Measurements from ENCODE around the gene SLIT3.

The SLIT3 gene

DNA sequence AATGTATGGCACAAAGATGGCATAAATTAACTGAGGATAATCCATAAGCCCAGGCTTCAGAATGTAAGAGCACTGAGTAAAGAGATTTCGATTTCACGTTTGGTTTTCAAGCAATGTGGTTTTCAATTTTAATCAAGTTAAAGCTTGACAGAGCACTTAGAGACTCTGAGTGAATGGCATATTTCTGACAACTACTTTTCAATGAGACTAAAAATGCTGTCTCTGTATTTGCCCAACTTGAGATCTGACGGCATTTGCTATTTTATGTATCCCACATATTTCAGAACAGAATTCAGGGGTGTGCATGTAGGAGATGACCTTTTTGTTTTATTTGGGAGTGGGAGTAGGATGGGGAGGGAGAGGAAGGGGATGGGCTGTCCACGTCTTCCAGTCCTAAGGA lies 441.5 kb downstream of the SLIT3 start:
- Histone ChIP-seq H3K27me3 (ENCODE audit: insufficient read depth, low read length, poor library complexity, severe bottlenecking) (no peaks in the 10 kb centered on the region), H2AFZ (ENCODE audit: low read length) (no peak overlapping the region), H3K79me2 (ENCODE audit: insufficient read depth, low read length) (no peaks in the 10 kb centered on the region), H3K4me2 (ENCODE audit: low read depth, low read length, poor library complexity, severe bottlenecking) (no peak overlapping the region), H3F3A (ENCODE audit: low read depth) (no peaks in the 10 kb centered on the region), H3K4me3 (ENCODE audit: low read length, poor library complexity, severe bottlenecking) (no peak overlapping the region), H3K9me2 (replicated peaks; ENCODE audit: low read depth, low read length) (no peaks in the 10 kb centered on the region), H3K9ac (ENCODE audit: low read depth, low read length, poor library complexity, severe bottlenecking) (no peak overlapping the region), H3K9me3 (ENCODE audit: insufficient read depth, low read depth, low read length) (no peaks in the 10 kb centered on the region), H3K36me3 (ENCODE audit: insufficient read depth, low read length) (no peaks in the 10 kb centered on the region), H4K20me1 (ENCODE audit: insufficient read depth, low read length, poor library complexity, severe bottlenecking) (no peaks in the 10 kb centered on the region), H3K4me1 (ENCODE audit: insufficient read depth, low read length, poor library complexity, severe bottlenecking) (peaks cover 9% of the 10 kb centered on the region)
- TF ChIP-seq, protein P1, sequence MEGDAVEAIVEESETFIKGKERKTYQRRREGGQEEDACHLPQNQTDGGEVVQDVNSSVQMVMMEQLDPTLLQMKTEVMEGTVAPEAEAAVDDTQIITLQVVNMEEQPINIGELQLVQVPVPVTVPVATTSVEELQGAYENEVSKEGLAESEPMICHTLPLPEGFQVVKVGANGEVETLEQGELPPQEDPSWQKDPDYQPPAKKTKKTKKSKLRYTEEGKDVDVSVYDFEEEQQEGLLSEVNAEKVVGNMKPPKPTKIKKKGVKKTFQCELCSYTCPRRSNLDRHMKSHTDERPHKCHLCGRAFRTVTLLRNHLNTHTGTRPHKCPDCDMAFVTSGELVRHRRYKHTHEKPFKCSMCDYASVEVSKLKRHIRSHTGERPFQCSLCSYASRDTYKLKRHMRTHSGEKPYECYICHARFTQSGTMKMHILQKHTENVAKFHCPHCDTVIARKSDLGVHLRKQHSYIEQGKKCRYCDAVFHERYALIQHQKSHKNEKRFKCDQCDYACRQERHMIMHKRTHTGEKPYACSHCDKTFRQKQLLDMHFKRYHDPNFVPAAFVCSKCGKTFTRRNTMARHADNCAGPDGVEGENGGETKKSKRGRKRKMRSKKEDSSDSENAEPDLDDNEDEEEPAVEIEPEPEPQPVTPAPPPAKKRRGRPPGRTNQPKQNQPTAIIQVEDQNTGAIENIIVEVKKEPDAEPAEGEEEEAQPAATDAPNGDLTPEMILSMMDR (conservative IDR thresholded peaks at IDR 0.05; ENCODE audit: low read length), result no peak
- TF ChIP-seq EZH2phosphoT487 (IDR thresholded peaks at IDR 0.05; ENCODE audit: borderline replicate concordance), result no peak

DNA sequence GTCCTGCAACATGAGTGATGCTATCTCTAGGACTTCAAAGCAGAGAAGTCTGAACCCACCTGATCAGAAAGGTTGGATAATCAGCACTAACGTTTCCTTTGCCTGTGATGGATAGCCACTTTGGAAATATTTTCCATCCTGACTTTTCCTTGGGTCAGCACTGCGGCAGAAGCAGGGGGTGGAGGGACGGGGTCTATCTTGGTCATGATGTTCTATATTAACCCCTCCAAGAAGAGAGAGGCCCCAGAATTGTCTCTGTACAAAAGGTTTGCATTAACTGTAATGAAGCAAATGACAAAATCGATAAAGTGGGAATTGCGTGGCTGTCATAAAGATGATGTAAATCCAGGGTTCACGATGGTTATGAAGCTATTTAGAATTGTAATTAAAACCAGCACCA lies 441.9 kb downstream of the SLIT3 start:
- Histone ChIP-seq H3K4me1 (ENCODE audit: insufficient read depth, low read length, poor library complexity, severe bottlenecking) (peaks cover 10% of the 10 kb centered on the region), H3K4me3 (ENCODE audit: low read length, poor library complexity, severe bottlenecking) (no peak overlapping the region), H3K36me3 (ENCODE audit: insufficient read depth, low read length) (no peaks in the 10 kb centered on the region), H2AFZ (ENCODE audit: low read length) (no peak overlapping the region), H3K4me2 (ENCODE audit: low read depth, low read length, poor library complexity, severe bottlenecking) (no peak overlapping the region), H4K20me1 (ENCODE audit: insufficient read depth, low read length, poor library complexity, severe bottlenecking) (no peaks in the 10 kb centered on the region), H3K9me2 (replicated peaks; ENCODE audit: low read depth, low read length) (no peaks in the 10 kb centered on the region), H3K9me3 (ENCODE audit: insufficient read depth, low read depth, low read length) (no peaks in the 10 kb centered on the region), H3K79me2 (ENCODE audit: insufficient read depth, low read length) (no peaks in the 10 kb centered on the region), H3F3A (ENCODE audit: low read depth) (no peaks in the 10 kb centered on the region), H3K9ac (ENCODE audit: low read depth, low read length, poor library complexity, severe bottlenecking) (no peak overlapping the region), H3K27me3 (ENCODE audit: insufficient read depth, low read length, poor library complexity, severe bottlenecking) (no peaks in the 10 kb centered on the region)
- no peak for TF ChIP-seq EZH2phosphoT487 (IDR thresholded peaks at IDR 0.05; ENCODE audit: borderline replicate concordance)
- TF ChIP-seq, protein P1 (conservative IDR thresholded peaks at IDR 0.05; ENCODE audit: low read length), result no peak

DNA sequence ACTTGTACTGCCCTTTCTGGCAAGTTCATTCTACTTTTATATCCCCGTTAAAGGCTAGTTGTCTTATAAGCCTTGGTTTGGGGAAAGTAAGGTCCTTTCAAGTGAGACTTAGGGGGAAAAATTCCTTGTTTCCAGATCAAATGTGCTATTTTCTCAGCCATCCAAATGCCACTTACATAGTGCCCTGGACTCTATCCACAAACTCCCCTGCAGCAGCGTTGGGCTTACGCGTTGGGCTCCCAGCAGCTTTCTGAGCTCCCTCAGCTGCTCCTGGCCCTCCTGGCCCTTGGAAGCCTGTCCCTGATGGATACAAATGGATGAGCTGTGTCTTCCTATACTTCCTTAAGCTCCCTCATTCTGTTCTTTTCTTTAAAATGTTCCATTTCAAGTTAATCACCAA lies 442.6 kb downstream of the SLIT3 start:
- no peak overlapping the region for H3K9ac ChIP-seq (ENCODE audit: low read depth, low read length, poor library complexity, severe bottlenecking)
- H3K4me2 ChIP-seq (ENCODE audit: low read depth, low read length, poor library complexity, severe bottlenecking), result no peak overlapping the region
- H3K4me1 ChIP-seq (ENCODE audit: insufficient read depth, low read length, poor library complexity, severe bottlenecking), result peaks cover 17% of the 10 kb centered on the region
- H3K9me2 ChIP-seq (replicated peaks; ENCODE audit: low read depth, low read length), result no peaks in the 10 kb centered on the region
- no peak overlapping the region for H3K4me3 ChIP-seq (ENCODE audit: low read length, poor library complexity, severe bottlenecking)
- no peak overlapping the region for H2AFZ ChIP-seq (ENCODE audit: low read length)
- no peaks in the 10 kb centered on the region for H3K9me3 ChIP-seq (ENCODE audit: insufficient read depth, low read depth, low read length)
- no peaks in the 10 kb centered on the region for H4K20me1 ChIP-seq (ENCODE audit: insufficient read depth, low read length, poor library complexity, severe bottlenecking)
- H3K36me3 ChIP-seq (ENCODE audit: insufficient read depth, low read length), result no peaks in the 10 kb centered on the region
- H3K27me3 ChIP-seq (ENCODE audit: insufficient read depth, low read length, poor library complexity, severe bottlenecking), result no peaks in the 10 kb centered on the region
- no peaks in the 10 kb centered on the region for H3F3A ChIP-seq (ENCODE audit: low read depth)
- no peaks in the 10 kb centered on the region for H3K79me2 ChIP-seq (ENCODE audit: insufficient read depth, low read length)
- no peak for TF ChIP-seq EZH2phosphoT487 (IDR thresholded peaks at IDR 0.05; ENCODE audit: borderline replicate concordance)
- TF ChIP-seq, protein P1 (conservative IDR thresholded peaks at IDR 0.05; ENCODE audit: low read length), result no peak

Data from Loucy (cell line).